Measurements from ENCODE around the gene ISY1.
"Not testable (repeated sequence)": the region's sequence is repeated elsewhere in the genome, so short reads cannot be mapped to it uniquely, and the experiment has no call there.

Gene ISY1

GRCh38 chr3:129160891-129161859 is at the start of gene ISY1:
ISY1 (minus strand) TSS chr3:129161063; CDS start chr3:129160975, 88 bp downstream.
- FAIRE-seq, result no peak

GRCh38 chr3:129207479-129207878 is 46.6 kb upstream of the ISY1 start:
- FAIRE-seq, result no peak

GRCh38 chr3:129205109-129205832 is 44.4 kb upstream of the ISY1 start:
- no peak for FAIRE-seq

- FAIRE-seq, result no peak
Observed at GRCh38 chr3:129204473-129204872, 43.6 kb upstream of the ISY1 start.

GRCh38 chr3:129199366-129199765 is 38.5 kb upstream of the ISY1 start:
- no peak for FAIRE-seq

GRCh38 chr3:129197321-129197720 is 36.5 kb upstream of the ISY1 start:
- no peak for FAIRE-seq

GRCh38 chr3:129196601-129197000 is 35.7 kb upstream of the ISY1 start:
- FAIRE-seq, result no peak

- no peak for FAIRE-seq
Observed at GRCh38 chr3:129195731-129196256, 34.9 kb upstream of the ISY1 start.

- FAIRE-seq, result not testable (repeated sequence)
Observed at GRCh38 chr3:129189793-129190192, 28.9 kb upstream of the ISY1 start.

- no peak for FAIRE-seq
Observed at GRCh38 chr3:129187857-129188256, 27.0 kb upstream of the ISY1 start.

- no peak for FAIRE-seq
Observed at GRCh38 chr3:129185783-129186182, 24.9 kb upstream of the ISY1 start.

GRCh38 chr3:129184784-129185542 is 24.1 kb upstream of the ISY1 start:
- FAIRE-seq, result not testable (repeated sequence)

GRCh38 chr3:129184396-129184657 is 23.5 kb upstream of the ISY1 start:
- FAIRE-seq, result no peak

GRCh38 chr3:129183569-129184395 is 22.9 kb upstream of the ISY1 start, which contains the start of gene CNBP:
CNBP (minus strand) TSS chr3:129183896; CDS start chr3:129171757, 12,139 bp downstream.
- FAIRE-seq, result no peak

GRCh38 chr3:129182390-129183185 is 21.7 kb upstream of the ISY1 start:
- FAIRE-seq, result no peak

GRCh38 chr3:129181819-129182218 is 21.0 kb upstream of the ISY1 start:
- FAIRE-seq, result no peak

GRCh38 chr3:129180461-129180860 is 19.6 kb upstream of the ISY1 start:
- FAIRE-seq, result no peak

GRCh38 chr3:129176051-129176450 is 15.2 kb upstream of the ISY1 start:
- no peak for FAIRE-seq

- no peak for FAIRE-seq
Observed at GRCh38 chr3:129173725-129174124, 12.9 kb upstream of the ISY1 start.

- no peak for FAIRE-seq
Observed at GRCh38 chr3:129173206-129173605, 12.3 kb upstream of the ISY1 start.
